ENCODE data around the gene SPACA7. TPM values are rescaled to one million over a fixed set of nuclear protein-coding genes. Genes with fewer than 3 reads are reported as not detected.

SPACA7 gene
- not detected in 2 replicates for total RNA-seq

GRCh38 chr13:112376050-112376681 lies at the start of gene SPACA7:
Gene SPACA7 (plus strand): TSS chr13:112376355. CDS start chr13:112376386, 31 bp downstream.

Other genes starting within 250 kb of the SPACA7 start
- 17.9 and 28.9 TPM in 2 replicates for gene TUBGCP3, start 211.8 kb downstream of the SPACA7 start, total RNA-seq